ENCODE data around the gene FLT1.

The FLT1 gene

DNA sequence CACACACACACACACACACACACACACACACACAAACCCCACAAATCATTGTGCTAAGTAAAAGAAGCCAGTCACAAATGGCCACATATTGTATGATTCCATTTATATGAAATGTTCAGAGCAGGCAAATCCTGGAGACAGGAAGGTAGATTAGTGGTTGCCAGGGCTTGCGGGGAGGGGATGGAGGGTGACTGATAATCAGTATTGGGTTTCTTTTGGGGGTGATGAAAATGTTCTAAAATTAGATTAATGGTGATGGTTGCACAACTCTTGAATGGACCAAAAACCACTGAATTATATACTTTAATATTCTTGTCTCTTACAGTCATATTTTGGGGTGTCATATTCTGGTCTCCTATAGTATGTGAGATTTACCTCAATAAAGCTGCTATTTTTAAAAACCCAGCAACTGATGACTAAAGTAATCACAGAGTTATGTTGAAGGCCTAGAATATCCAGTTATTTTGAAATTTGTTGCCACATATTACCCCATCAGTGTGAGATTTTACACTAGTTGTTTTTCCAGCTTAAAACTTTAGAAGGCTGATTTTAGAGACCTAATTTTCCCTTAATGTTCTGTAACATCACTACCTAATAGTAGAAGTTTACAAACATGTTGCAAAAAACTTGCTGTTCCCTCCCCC, 20.3 kb downstream of the FLT1 start:
- H3K4me1 ChIP-seq (ENCODE audit: control insufficient read depth, insufficient read depth, low read length, poor library complexity, severe bottlenecking) = peaks cover 56% of the 10 kb centered on the region
- 100% methylated on average over 1 of the region's 1 CpG for WGBS, 2 experiments (ENCODE audit: insufficient coverage in 2 of 2)
- peaks cover 19% of the 10 kb centered on the region for H3K36me3 ChIP-seq (ENCODE audit: control insufficient read depth, insufficient read depth, low read length)
- no peaks in the 10 kb centered on the region for H3K9me3 ChIP-seq (ENCODE audit: control insufficient read depth, low read length)
- H3K4me3 ChIP-seq (ENCODE audit: extremely low read depth, insufficient read depth, low read length, poor library complexity, severe bottlenecking) = no peak overlapping the region
- no peak overlapping the region for H3K27ac ChIP-seq (ENCODE audit: low read depth, low read length, severe bottlenecking)

- no peak overlapping the region for H3K4me3 ChIP-seq (ENCODE audit: extremely low read depth, insufficient read depth, low read length, poor library complexity, severe bottlenecking)
- 85 to 97% methylated on average over 2 to 4 of the region's 7 CpGs for WGBS, 2 experiments (ENCODE audit: insufficient coverage in 2 of 2)
- no peaks in the 10 kb centered on the region for H3K9me3 ChIP-seq (ENCODE audit: control insufficient read depth, low read length)
- H3K36me3 ChIP-seq (ENCODE audit: control insufficient read depth, insufficient read depth, low read length) = peaks cover 31% of the 10 kb centered on the region
- no peak overlapping the region for H3K27ac ChIP-seq (ENCODE audit: low read depth, low read length, severe bottlenecking)
- H3K4me1 ChIP-seq (ENCODE audit: control insufficient read depth, insufficient read depth, low read length, poor library complexity, severe bottlenecking) = peaks cover 45% of the 10 kb centered on the region
These were observed 21.9 kb downstream of the FLT1 start for GRCh38 chr13:28473044-28473443.

- Histone ChIP-seq H3K27ac (ENCODE audit: low read depth, low read length, severe bottlenecking) (no peak overlapping the region), H3K4me1 (ENCODE audit: control insufficient read depth, insufficient read depth, low read length, poor library complexity, severe bottlenecking) (peaks cover 40% of the 10 kb centered on the region), H3K36me3 (ENCODE audit: control insufficient read depth, insufficient read depth, low read length) (peaks cover 41% of the 10 kb centered on the region), H3K9me3 (ENCODE audit: control insufficient read depth, low read length) (no peaks in the 10 kb centered on the region), H3K4me3 (ENCODE audit: extremely low read depth, insufficient read depth, low read length, poor library complexity, severe bottlenecking) (no peak overlapping the region)
- WGBS, 2 experiments (ENCODE audit: insufficient coverage in 2 of 2) = no CpG with 5 or more reads among the region's 2 CpGs
These were observed 23.5 kb downstream of the FLT1 start for GRCh38 chr13:28471421-28471820.

DNA sequence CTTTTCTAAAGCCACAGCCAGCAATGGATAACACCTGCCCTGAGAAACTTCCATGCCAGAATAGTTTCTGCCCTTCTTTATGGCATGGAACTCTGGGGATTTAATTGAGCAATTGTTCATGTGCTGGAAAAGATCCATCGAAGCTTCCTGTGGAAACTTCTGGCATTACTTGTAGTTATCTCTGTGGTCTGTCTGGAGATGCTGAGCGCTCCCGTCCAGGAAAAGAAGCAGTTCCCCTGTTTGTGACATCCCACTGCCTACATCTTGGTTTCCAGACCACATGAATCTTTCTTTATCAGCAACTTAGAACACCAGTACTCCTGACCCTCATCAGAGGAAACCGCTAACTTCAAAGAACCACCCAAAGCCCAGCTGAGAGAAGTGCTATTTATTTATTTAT, 24.6 kb downstream of the FLT1 start:
- H3K36me3 ChIP-seq (ENCODE audit: control insufficient read depth, insufficient read depth, low read length) = peaks cover 46% of the 10 kb centered on the region
- WGBS, 2 experiments (ENCODE audit: insufficient coverage in 2 of 2) = 88 to 100% methylated on average over 3 of the region's 4 CpGs
- no peak overlapping the region for H3K4me3 ChIP-seq (ENCODE audit: extremely low read depth, insufficient read depth, low read length, poor library complexity, severe bottlenecking)
- H3K27ac ChIP-seq (ENCODE audit: low read depth, low read length, severe bottlenecking) = peak overlapping the region; percentile 36
- peaks cover 29% of the 10 kb centered on the region for H3K4me1 ChIP-seq (ENCODE audit: control insufficient read depth, insufficient read depth, low read length, poor library complexity, severe bottlenecking)
- no peaks in the 10 kb centered on the region for H3K9me3 ChIP-seq (ENCODE audit: control insufficient read depth, low read length)

DNA sequence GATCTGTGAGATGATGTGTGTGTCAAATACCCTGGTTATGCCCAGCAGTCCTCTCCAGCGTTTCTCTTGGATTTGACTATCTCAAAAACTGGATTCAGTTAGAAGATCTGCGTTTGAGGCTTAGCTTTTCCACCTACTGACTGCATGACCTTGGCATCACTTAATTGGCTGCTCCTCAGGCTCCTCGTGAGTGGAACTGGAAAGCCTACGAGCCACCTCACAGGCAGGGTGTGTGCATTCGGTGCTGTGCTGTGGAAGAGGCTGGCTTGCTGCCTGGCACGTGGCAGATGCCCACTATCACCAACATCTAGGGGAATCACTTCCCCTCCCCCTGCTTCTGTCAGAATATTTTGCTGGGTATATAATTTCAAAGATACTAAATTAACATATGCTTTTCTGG, 25.6 kb downstream of the FLT1 start:
- peaks cover 56% of the 10 kb centered on the region for H3K36me3 ChIP-seq (ENCODE audit: control insufficient read depth, insufficient read depth, low read length)
- no peak overlapping the region for H3K27ac ChIP-seq (ENCODE audit: low read depth, low read length, severe bottlenecking)
- no peak overlapping the region for H3K4me3 ChIP-seq (ENCODE audit: extremely low read depth, insufficient read depth, low read length, poor library complexity, severe bottlenecking)
- H3K4me1 ChIP-seq (ENCODE audit: control insufficient read depth, insufficient read depth, low read length, poor library complexity, severe bottlenecking) = peaks cover 29% of the 10 kb centered on the region
- no peaks in the 10 kb centered on the region for H3K9me3 ChIP-seq (ENCODE audit: control insufficient read depth, low read length)
- 92 to 100% methylated on average over 2 to 3 of the region's 6 CpGs for WGBS, 2 experiments (ENCODE audit: insufficient coverage in 2 of 2)

- Histone ChIP-seq H3K27ac (ENCODE audit: low read depth, low read length, severe bottlenecking) (peak overlapping the region; percentile 29), H3K36me3 (ENCODE audit: control insufficient read depth, insufficient read depth, low read length) (peaks cover 62% of the 10 kb centered on the region), H3K4me3 (ENCODE audit: extremely low read depth, insufficient read depth, low read length, poor library complexity, severe bottlenecking) (no peak overlapping the region), H3K4me1 (ENCODE audit: control insufficient read depth, insufficient read depth, low read length, poor library complexity, severe bottlenecking) (peaks cover 29% of the 10 kb centered on the region), H3K9me3 (ENCODE audit: control insufficient read depth, low read length) (no peaks in the 10 kb centered on the region)
- no CpG with 5 or more reads among the region's 7 CpGs for WGBS, 2 experiments (ENCODE audit: insufficient coverage in 2 of 2)
These were observed 26.7 kb downstream of the FLT1 start for GRCh38 chr13:28468023-28468915.

- H3K4me3 ChIP-seq (ENCODE audit: extremely low read depth, insufficient read depth, low read length, poor library complexity, severe bottlenecking) = no peak overlapping the region
- H3K27ac ChIP-seq (ENCODE audit: low read depth, low read length, severe bottlenecking) = no peak overlapping the region
- peaks cover 68% of the 10 kb centered on the region for H3K36me3 ChIP-seq (ENCODE audit: control insufficient read depth, insufficient read depth, low read length)
- peaks cover 22% of the 10 kb centered on the region for H3K4me1 ChIP-seq (ENCODE audit: control insufficient read depth, insufficient read depth, low read length, poor library complexity, severe bottlenecking)
- 91 to 92% methylated on average over 3 of the region's 3 CpGs for whole genome bisulfite sequencing, 2 experiments (ENCODE audit: insufficient coverage in 2 of 2)
- no peaks in the 10 kb centered on the region for H3K9me3 ChIP-seq (ENCODE audit: control insufficient read depth, low read length)
These were observed 27.9 kb downstream of the FLT1 start for GRCh38 chr13:28467034-28467433.

DNA sequence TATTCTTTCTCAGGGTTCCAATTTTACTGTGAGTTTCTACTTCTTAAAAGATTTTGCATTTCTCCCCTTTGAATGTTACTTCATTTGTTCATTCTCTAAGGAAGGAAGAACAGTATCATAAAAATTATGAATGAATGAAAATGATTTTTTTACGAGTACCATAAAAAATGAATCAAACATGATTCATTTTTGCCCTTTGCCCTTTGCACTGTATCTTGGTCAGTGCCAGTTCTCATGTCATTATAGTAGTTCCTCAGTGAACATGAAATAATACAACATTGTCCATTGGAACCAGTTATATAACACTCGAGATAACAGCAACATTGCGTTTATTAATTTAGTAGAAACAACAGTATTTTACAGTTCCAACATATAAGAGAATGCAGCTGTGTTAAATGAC, 28.8 kb downstream of the FLT1 start:
- no peaks in the 10 kb centered on the region for H3K9me3 ChIP-seq (ENCODE audit: control insufficient read depth, low read length)
- no peak overlapping the region for H3K27ac ChIP-seq (ENCODE audit: low read depth, low read length, severe bottlenecking)
- H3K4me1 ChIP-seq (ENCODE audit: control insufficient read depth, insufficient read depth, low read length, poor library complexity, severe bottlenecking) = peaks cover 21% of the 10 kb centered on the region
- no peak overlapping the region for H3K4me3 ChIP-seq (ENCODE audit: extremely low read depth, insufficient read depth, low read length, poor library complexity, severe bottlenecking)
- no CpG with 5 or more reads among the region's 3 CpGs for WGBS, 2 experiments (ENCODE audit: insufficient coverage in 2 of 2)
- H3K36me3 ChIP-seq (ENCODE audit: control insufficient read depth, insufficient read depth, low read length) = peaks cover 77% of the 10 kb centered on the region

GRCh38 chr13:28464861-28465460, 30.0 kb downstream of the FLT1 start:
- H3K27ac ChIP-seq (ENCODE audit: low read depth, low read length, severe bottlenecking) = no peak overlapping the region
- H3K4me1 ChIP-seq (ENCODE audit: control insufficient read depth, insufficient read depth, low read length, poor library complexity, severe bottlenecking) = peaks cover 16% of the 10 kb centered on the region
- WGBS, 2 experiments (ENCODE audit: insufficient coverage in 2 of 2) = 93 to 95% methylated on average over 5 of the region's 6 CpGs
- H3K9me3 ChIP-seq (ENCODE audit: control insufficient read depth, low read length) = no peaks in the 10 kb centered on the region
- no peak overlapping the region for H3K4me3 ChIP-seq (ENCODE audit: extremely low read depth, insufficient read depth, low read length, poor library complexity, severe bottlenecking)
- peaks cover 86% of the 10 kb centered on the region for H3K36me3 ChIP-seq (ENCODE audit: control insufficient read depth, insufficient read depth, low read length)

DNA sequence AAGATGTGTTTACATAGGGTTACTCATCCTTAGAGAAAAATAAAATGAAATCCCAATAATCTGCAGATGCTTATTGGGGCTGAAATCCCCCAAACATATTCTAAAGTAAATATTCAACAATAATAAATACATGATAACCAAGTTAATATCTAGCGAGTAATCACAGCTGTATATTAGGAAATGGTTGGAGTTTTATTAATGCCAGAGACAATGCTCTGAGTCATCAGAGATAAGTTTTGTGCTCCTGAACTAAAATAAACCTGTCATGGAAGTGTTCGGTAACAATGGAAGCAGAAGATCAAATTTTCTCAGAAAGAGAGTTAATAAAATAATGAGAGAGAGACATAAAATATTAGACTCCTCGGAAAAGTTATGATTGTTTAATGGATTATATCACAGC, 31.4 kb downstream of the FLT1 start:
- Histone ChIP-seq H3K4me1 (ENCODE audit: control insufficient read depth, insufficient read depth, low read length, poor library complexity, severe bottlenecking) (peaks cover 11% of the 10 kb centered on the region), H3K4me3 (ENCODE audit: extremely low read depth, insufficient read depth, low read length, poor library complexity, severe bottlenecking) (no peak overlapping the region), H3K36me3 (ENCODE audit: control insufficient read depth, insufficient read depth, low read length) (peaks cover 86% of the 10 kb centered on the region), H3K27ac (ENCODE audit: low read depth, low read length, severe bottlenecking) (no peak overlapping the region), H3K9me3 (ENCODE audit: control insufficient read depth, low read length) (no peaks in the 10 kb centered on the region)
- WGBS, 2 experiments (ENCODE audit: insufficient coverage in 2 of 2) = 100% methylated on average over 1 of the region's 3 CpGs

All from mesodermal cell (in vitro differentiated cells).